OCI-LY3 (cell line): ENCODE measurements around the gene CARD19.

Source experiments
- H2AFZ ChIP-seq: fragments of 200-600, 300-600 bp; shearing (Covaris generic); 2 replicates; pipeline ENCODE4 v1.6.0; 2014; ENCODE audit warnings: antibody characterized with exemption, low read depth, low read length
- H3K27ac ChIP-seq: fragments of 200-600, 300-600 bp; sonication (generic); 2 replicates; pipeline ENCODE4 v1.5.1; 2014; ENCODE audit warnings: mild to moderate bottlenecking, low read length, moderate library complexity, mixed read lengths
- H3K27me3 ChIP-seq: fragments of 200-600, 300-600 bp; sonication (generic); 2 replicates; pipeline ENCODE4 v1.6.1; 2014; ENCODE audit warnings: low read depth, low read length, mixed read lengths
- H3K36me3 ChIP-seq: fragments of 200-600, 300-600 bp; sonication (generic); replicated peaks from 2 replicates; pipeline ENCODE3; 2014; ENCODE audit warnings: low read depth, low read length, mixed read lengths
- H3K4me1 ChIP-seq: fragments of 300-600, 200-600 bp; sonication (generic); 2 replicates; pipeline ENCODE4 v1.6.1; 2014; ENCODE audit warnings: low read length, mixed read lengths
- H3K4me2 ChIP-seq: fragments of 200-600, 300-600 bp; sonication (generic); 2 replicates; pipeline ENCODE4 v1.6.1; 2014; ENCODE audit warnings: low read length, mixed read lengths
- H3K4me3 ChIP-seq: fragments of 300-600, 200-600 bp; sonication (generic); 2 replicates; pipeline ENCODE4 v1.5.1; 2014; ENCODE audit warnings: antibody characterized with exemption, mild to moderate bottlenecking, low read length, moderate library complexity
- H3K79me2 ChIP-seq: fragments of 300-600, 200-600 bp; shearing (Covaris generic); 2 replicates; pipeline ENCODE4 v1.6.1; 2014; ENCODE audit warnings: mild to moderate bottlenecking, low read length, mixed read lengths
- H3K9ac ChIP-seq: fragments of 300-600, 200-600 bp; shearing (Covaris generic); 2 replicates; pipeline ENCODE4 v1.6.0; 2014; ENCODE audit warnings: mild to moderate bottlenecking, low read length, moderate library complexity
- H3K9me3 ChIP-seq: fragments of 200-600, 300-600 bp; shearing (Covaris generic); 2 replicates; pipeline ENCODE4 v1.6.1; 2014; ENCODE audit warnings: low read length, mixed read lengths; ENCODE audit not compliant: insufficient read depth
- H4K20me1 ChIP-seq: fragments of 200-600, 300-600 bp; sonication (generic); 2 replicates; pipeline ENCODE4 v1.6.1; 2016; ENCODE audit warnings: low read length, mixed read lengths; ENCODE audit not compliant: insufficient read depth
- EZH2phosphoT487 ChIP-seq: fragments of 200-600 bp; shearing (Covaris generic); IDR thresholded peaks from 2 replicates; pipeline ENCODE4 v1.6.1; 2018; ENCODE audit warnings: antibody characterized with exemption, mixed run types, low read depth
- TF ChIP-seq, protein P1 (sequence below): fragments of 200-600, 300-600 bp; sonication (generic); IDR thresholded peaks from 2 replicates; pipeline ENCODE4 v1.5.1; 2014; ENCODE audit warnings: antibody characterized with exemption, low read length, low read depth

The CARD19 gene

DNA sequence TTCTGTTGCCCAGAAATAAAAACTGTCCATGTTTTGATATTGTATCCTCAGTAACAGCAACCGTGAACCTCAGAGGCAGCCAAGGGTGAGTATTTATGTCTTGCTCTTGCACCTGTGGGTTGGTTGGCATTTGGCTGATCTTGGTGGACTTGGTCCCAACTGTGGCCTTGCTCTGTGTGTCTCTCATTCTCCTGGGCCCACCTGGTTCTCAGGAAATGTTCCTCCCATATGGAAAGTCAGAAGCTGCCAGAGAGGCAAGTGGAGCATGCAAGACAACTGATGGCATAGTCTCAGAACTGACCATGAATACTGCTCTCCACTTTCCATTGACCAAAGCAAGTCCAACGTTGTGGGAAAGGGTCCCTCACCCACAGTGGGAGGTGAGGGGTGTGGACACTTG is 51.6 kb downstream of the CARD19 start:
- TF ChIP-seq, protein P1, sequence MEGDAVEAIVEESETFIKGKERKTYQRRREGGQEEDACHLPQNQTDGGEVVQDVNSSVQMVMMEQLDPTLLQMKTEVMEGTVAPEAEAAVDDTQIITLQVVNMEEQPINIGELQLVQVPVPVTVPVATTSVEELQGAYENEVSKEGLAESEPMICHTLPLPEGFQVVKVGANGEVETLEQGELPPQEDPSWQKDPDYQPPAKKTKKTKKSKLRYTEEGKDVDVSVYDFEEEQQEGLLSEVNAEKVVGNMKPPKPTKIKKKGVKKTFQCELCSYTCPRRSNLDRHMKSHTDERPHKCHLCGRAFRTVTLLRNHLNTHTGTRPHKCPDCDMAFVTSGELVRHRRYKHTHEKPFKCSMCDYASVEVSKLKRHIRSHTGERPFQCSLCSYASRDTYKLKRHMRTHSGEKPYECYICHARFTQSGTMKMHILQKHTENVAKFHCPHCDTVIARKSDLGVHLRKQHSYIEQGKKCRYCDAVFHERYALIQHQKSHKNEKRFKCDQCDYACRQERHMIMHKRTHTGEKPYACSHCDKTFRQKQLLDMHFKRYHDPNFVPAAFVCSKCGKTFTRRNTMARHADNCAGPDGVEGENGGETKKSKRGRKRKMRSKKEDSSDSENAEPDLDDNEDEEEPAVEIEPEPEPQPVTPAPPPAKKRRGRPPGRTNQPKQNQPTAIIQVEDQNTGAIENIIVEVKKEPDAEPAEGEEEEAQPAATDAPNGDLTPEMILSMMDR = no peak
- no peak for TF ChIP-seq EZH2phosphoT487
- Histone ChIP-seq H3K27me3 (peaks cover under 1% of the 10 kb centered on the region; the same call in 1 of the 2 replicates), H2AFZ (no peak overlapping the region), H3K79me2 (no peaks in the 10 kb centered on the region), H4K20me1 (no peaks in the 10 kb centered on the region), H3K27ac (no peak overlapping the region), H3K9ac (no peak overlapping the region), H3K36me3 (peaks cover 15% of the 10 kb centered on the region), H3K9me3 (peaks cover 18% of the 10 kb centered on the region), H3K4me3 (no peak overlapping the region), H3K4me1 (peaks cover 24% of the 10 kb centered on the region), H3K4me2 (no peak overlapping the region)

- Histone ChIP-seq H2AFZ (no peak overlapping the region), H4K20me1 (no peaks in the 10 kb centered on the region), H3K27me3 (peaks cover 3% of the 10 kb centered on the region; the same call in 1 of the 2 replicates), H3K36me3 (peaks cover 15% of the 10 kb centered on the region), H3K4me3 (no peak overlapping the region), H3K9ac (no peak overlapping the region), H3K4me2 (no peak overlapping the region), H3K4me1 (peaks cover 24% of the 10 kb centered on the region), H3K27ac (no peak overlapping the region), H3K79me2 (no peaks in the 10 kb centered on the region), H3K9me3 (peaks cover 18% of the 10 kb centered on the region)
- TF ChIP-seq EZH2phosphoT487 = no peak
- TF ChIP-seq, protein P1 = no peak
Measured at GRCh38 chr9:93148721-93149120, 52.7 kb downstream of the CARD19 start.

DNA sequence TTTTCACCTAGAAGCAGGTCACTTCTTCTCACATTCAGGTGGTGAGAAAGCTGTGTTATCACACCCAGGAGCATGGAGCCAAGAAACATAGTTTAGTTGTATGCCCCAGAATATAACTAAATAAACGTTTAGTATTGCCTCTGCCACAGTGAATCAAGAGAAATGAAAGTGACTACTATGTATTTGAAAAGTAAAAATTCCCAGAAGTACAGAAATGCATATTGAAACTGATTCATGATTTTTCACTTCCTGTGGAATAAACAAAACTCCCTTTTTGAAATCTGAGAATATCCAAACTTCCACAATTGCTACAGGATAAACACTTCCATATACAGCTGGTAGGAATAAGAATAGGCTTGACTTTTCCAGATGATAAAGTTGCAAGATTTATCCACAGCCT is 53.3 kb downstream of the CARD19 start:
- peaks cover 24% of the 10 kb centered on the region for H3K4me1 ChIP-seq
- no peak overlapping the region for H3K27ac ChIP-seq
- peak overlapping the region; percentile 19; the same call in 1 of the 2 replicates for H3K4me2 ChIP-seq
- no peak overlapping the region for H3K4me3 ChIP-seq
- H3K36me3 ChIP-seq = peaks cover 15% of the 10 kb centered on the region
- TF ChIP-seq EZH2phosphoT487 = no peak
- TF ChIP-seq, protein P1 = no peak
- peaks cover 18% of the 10 kb centered on the region for H3K9me3 ChIP-seq
- peaks cover 3% of the 10 kb centered on the region; the same call in 1 of the 2 replicates for H3K27me3 ChIP-seq
- H2AFZ ChIP-seq = no peak overlapping the region
- H3K79me2 ChIP-seq = no peaks in the 10 kb centered on the region
- H3K9ac ChIP-seq = no peak overlapping the region
- H4K20me1 ChIP-seq = no peaks in the 10 kb centered on the region

DNA sequence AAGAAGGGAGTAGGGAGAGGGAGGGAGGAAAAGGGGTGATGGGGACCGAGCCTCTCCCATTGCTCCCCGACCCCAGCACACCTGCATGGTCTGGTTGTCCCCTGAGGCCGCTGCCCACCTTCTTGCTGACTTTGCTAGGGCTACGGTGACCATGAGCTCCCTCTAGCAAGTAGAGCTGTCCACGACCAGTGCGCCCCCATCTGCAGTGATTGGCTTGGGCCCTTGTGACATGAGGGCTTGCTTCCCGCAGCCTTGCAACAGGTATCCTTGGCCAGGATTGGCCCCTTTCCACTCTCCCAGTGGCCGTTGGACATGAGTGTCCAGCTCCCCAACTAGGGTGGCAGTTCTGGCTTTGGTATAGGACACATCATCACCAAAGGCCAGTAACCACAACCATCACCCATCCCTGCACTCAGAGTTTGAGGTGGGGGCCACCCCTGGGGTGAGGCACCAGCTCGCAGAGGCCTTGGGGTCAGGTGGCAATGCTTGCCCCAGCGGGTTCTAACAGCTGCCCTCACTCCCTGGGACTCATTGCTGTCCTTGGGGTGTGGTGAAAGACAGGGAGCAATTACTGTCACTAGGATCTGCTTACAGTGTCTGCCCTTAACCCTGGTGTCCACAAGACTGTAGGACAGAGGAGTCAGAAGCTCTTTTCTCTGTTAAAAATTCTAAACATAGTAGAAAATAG is 55.2 kb downstream of the CARD19 start:
- no peak overlapping the region for H3K4me3 ChIP-seq
- peaks cover 29% of the 10 kb centered on the region for H3K4me1 ChIP-seq

More for the DNA sequence above, 55.2 kb downstream of the CARD19 start:
- Histone ChIP-seq H3K27ac (no peak overlapping the region), H3K36me3 (peaks cover 13% of the 10 kb centered on the region), H2AFZ (no peak overlapping the region), H3K79me2 (no peaks in the 10 kb centered on the region), H4K20me1 (no peaks in the 10 kb centered on the region), H3K27me3 (peaks cover 3% of the 10 kb centered on the region; the same call in 1 of the 2 replicates), H3K4me2 (no peak overlapping the region), H3K9ac (no peak overlapping the region), H3K9me3 (peaks cover 14% of the 10 kb centered on the region)
- TF ChIP-seq, protein P1 = no peak
- TF ChIP-seq EZH2phosphoT487 = no peak
